Stimulated activated CD4-positive, alpha-beta T cell treated with anti-CD3 and anti-CD28 coated beads, Interleukin-4, amount 100 ng/mL, for 1 hour (primary cell): ENCODE results near the gene MAN1A1.

ENCODE experiments used
- DNase-seq: peaks from one replicate; pipeline ENCODE4 v3.0.0-alpha.2; 2020

MAN1A1 gene

DNA sequence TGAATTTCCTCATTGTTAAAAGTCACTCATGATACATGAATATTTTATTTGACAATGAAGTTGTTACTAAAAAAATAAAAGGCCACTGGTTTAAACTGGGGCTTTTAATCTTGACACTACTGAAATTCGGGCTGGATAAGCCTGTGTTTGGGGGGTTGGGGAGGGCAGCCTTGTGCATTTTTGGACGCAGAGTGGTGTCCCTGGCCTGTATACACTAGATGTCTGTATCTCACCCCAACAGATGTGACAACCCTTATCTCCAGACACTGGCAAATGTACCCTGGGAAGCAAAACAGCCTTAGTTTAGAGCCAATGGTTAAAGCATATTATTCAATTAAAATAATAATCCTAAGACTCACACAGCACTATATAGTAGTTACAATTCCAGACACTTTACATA lies 24.8 kb downstream of the MAN1A1 start:
- DNase-seq: no peak

DNA sequence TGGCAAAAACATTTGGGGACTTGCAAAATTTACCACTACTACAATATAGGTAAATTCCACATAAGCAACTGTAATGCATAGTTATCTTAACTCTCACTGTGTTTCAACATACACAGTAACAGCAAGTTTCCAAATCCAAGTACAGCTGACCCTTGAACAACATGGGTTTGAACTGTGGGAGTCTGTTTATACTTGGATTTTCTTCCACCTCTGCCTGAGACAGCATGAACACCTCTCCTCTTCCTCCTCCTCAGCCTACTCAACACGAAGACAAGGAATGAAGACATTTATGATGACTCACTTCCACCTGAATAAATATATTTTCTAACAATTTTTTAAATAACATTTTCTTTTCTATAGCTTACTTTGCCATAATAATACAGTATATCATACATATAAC lies 25.6 kb downstream of the MAN1A1 start:
- DNase-seq: no peak

DNA sequence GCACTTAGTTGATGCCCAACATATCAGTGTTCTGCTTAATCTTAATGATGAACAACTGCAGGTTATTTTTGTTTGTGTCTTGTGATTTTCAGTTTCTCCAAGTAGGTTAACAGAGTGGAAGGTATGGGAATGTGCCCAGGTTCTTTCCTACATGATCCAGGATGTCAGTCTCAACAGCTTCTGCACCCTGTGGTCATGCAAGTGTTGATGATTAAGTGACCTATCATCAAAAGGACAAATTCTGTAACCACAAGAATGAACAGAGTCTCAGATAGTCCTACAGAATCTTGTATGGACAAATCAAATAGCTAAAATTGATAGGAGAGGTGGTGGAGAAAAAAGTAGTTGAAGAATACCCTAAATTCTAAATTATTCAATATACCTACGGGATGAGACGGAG lies 26.1 kb downstream of the MAN1A1 start:
- no peak for DNase-seq

DNA sequence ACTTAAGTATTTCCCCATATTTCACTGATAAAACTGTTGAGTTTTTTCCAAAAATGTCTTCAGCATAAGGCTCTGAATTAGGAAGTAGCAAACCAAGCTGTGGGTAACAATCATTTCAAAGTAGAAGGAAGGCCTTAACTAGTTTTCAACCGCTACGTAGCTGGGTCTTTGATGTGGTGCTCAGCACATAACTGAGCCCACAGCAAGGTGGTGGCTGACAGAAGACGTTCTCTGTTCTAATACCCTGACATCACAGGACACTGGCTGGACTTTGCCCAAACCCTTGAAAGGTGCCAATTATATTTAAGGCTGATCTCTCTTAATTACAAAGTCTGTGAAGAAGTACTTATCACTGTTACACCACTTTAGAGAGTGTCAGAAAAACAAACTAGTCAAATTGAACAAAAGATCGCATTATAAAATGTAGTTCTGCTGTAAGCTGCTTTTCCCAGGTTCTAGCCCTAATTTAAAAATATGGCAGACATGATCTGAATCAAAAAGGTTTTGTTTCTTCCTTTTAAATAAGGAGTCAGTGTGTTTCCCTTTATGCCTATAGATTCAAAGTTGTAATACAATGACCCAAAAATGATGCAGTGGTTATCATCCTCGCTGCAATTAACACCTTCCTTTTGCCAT lies 26.7 kb downstream of the MAN1A1 start:
- DNase-seq: no peak

DNA sequence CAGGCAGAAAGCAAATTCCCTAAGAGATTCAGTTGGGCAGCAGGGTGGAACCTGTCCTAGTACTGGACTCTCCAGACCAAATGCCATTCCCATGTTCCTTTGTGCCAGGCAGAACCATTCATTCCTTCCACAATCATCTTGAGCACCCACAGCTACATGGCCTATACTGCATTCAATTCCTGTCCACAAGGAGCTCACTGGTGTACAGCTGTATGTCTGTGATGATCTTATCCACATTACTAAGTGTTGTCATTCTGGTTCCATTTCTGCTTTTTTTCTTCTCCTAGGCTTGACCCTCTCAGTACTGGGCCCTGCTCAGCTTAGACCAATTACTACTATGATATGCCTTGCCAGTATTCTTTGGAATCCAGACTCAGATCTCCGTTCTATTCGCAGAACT lies 27.5 kb downstream of the MAN1A1 start:
- DNase-seq: no peak

DNA sequence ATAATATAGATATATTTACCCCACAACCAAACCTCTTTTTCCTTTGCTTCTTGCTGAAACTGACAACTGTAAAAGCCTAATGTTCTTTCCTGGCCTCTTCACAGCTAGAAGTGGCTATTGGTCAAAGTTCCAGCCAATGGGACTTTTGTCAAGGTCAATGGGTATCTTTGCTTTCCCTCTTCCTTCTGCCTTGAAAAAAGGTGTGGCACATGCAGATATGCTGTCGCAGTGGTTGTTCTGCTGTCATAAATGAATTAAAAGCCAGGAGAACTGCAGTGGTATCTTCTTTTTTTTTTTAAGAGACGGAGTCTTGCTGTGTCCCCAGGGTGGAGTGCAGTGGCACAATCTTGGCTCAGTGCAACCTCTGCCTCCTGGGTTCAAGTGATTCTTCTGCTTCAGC lies 29.9 kb downstream of the MAN1A1 start:
- no peak for DNase-seq

DNA sequence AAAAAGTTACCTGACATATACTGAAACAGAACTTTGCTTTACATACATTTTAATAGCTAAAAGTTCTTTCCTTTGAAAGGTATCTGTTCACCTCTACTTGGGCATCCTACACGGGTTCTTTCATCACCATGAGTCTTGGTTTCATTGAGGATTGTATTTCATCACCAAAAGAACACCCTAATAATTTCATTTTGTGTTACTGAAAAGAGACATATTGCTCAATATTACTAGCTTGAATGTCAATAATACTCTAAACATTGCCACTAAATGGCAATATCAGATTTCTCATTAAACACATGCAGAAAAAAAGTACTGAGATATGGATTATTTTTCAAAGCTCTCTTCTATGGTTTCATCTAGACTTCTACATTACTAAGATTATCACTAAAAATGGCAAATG lies 30.8 kb downstream of the MAN1A1 start:
- no peak for DNase-seq

DNA sequence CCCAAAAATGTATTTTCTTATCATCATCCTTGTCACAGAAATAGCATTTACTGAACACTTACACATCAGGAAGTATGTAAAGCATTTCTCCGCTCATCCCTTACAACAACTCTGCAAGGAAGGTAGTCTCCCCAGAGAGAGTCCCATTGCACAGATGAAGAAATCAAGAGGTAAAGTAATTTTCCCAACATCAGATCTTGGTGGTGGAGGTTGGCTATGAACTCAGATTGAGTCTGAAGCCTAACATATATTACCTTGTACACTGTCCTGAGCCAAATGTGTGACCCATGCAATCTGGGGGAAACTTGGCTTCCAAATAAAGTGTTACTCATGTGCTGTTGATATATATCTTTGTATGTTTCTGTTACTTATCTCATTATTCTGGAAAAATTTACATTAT lies 31.4 kb downstream of the MAN1A1 start:
- DNase-seq: no peak

DNA sequence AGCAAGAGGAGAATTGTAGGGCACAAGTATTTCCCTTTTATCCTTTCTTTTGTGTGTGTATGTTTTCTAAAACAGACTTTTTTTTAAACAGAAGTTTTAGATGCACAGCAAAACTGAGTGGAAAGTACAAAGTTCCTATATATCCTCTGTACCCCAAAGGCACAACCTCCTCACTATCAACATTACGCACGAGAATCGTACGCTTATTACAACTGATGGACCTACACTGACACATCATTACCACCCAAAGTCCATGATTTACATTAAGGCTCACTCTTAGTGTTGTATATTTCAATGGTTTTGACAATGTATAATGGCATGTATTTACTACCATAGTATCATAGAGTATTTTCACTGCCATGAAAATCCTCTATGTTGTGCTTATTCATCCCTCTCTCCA lies 32.6 kb downstream of the MAN1A1 start:
- no peak for DNase-seq

DNA sequence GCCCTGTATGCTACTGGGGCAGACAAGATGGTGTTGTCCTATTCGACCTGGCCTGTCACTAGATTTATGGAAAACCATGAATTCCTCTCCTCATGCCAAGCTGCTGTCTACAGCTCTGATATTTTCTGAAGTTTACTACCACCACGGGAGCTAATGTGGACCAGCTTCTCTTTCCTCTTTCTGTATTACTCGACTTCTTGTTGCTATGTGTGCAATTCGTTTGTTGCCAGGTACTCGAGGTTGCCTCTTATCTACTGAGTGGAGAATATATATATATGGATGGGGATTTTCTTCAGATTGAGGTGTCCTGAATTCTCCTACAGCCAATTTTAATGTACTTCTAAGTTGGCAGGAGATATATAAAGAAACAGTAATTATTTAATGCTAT lies 34.7 kb downstream of the MAN1A1 start:
- DNase-seq: no peak

DNA sequence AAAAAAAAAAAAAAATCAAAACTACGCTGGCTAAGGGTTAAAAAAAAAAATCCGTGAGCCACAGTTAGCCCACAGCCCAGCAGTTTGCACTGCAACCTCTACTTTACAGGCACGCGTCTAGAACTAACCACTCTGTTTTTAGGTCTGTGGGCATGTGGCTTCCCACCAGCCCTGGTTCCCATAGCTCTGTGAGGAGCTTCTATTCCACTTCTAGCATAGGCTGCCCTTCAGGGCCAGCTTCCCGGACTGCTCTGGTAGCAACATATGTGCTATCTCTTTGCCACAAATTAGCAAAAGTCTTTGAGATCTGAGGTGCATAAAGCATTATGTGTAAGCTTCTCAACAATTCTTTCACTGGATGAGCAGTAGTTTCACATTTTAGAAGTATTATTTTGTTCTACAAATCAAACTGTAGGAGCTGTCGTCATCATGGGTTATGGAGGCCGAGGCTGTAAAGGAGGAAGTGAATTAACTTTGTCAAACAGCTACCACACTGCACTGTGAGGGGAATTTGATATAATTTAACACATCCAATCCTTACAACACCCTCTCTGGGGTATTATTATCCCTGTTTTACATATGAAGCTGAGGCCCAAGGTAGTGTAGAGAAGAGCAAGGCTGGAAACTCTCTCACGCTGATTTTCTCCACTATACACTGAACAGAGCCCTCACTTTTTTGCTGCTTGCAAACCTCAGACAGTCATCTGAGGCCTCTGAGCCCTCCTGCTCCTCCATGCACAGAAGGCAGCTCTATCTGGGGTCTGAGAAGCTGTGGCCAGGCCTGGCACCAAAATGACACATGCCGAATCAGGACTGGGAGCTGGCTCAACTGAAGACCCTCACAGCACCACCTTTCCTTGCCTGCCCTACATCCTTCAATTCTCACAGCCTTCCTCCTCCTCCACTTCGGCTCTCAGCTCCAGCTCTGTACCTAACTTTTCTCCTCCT lies 35.4 kb downstream of the MAN1A1 start:
- no peak for DNase-seq

DNA sequence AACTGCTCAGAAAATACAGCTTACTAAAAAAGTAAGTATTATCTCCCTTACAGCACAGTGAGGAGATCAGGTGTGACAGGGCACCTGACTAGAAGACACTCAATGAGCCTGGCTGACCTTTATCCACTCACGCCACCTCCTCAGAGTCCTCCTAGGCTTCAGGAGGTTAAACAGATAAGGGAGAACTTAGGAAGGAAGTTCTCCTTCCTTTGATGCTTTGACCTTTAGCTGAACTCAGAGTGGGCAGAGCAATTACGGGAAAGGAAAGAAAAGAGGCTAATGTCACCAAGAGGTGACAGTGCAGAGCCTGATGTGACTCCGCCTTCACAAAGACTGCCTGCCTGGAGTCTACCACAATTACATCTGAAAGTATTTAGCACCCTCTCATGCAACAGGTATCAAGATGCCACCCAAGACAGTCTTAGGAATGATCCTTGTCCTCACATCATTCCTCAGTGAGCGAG lies 36.7 kb downstream of the MAN1A1 start:
- DNase-seq: no peak

DNA sequence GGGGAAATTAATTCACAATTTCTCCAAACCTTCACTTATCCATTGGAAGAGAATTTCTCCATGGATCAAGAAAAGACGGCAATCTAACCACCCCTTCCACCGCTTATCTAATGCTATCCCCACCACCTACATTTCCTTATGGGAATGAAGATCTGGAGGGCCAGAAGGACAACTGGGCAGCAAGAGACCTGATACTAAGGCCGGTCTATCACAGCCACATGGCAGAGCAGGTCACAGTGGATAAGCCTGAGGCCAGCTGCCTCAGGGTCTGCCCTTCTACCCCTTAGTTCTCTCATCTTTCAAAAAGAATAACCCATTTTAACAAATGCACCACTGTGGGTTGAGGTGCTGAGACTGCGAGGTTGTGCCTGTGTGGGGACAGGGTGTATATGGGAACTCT lies 37.1 kb downstream of the MAN1A1 start:
- DNase-seq: no peak

DNA sequence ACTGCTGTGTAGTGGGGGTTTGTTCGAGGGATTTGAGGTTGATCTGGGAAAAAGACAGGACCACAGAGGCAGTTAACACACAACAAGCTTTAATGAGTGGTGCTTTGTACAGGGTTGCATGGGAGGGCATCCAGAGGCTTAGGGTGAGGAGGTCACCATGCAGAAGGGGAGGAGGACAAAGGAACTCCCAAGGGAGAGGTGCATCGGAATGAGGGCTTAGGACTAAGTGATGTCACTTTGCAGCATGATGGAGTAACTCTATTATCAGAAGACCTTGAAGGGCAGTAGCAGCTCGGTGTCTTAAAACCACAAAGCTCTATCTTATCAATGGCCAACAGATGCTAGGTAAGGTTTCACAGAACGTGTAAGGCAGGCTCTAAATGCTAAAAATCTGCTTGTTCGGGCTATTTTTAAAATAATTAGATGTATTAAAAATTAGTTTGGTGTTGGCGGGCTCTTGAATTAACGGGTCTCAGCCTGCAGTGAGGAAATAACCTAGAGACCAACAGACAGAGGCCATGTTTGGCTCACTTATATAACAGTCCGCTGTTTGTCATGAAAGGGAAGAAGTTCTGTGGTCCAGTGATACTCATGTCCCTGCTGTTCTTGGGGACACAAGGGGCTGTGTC lies 37.9 kb downstream of the MAN1A1 start:
- no peak for DNase-seq

DNA sequence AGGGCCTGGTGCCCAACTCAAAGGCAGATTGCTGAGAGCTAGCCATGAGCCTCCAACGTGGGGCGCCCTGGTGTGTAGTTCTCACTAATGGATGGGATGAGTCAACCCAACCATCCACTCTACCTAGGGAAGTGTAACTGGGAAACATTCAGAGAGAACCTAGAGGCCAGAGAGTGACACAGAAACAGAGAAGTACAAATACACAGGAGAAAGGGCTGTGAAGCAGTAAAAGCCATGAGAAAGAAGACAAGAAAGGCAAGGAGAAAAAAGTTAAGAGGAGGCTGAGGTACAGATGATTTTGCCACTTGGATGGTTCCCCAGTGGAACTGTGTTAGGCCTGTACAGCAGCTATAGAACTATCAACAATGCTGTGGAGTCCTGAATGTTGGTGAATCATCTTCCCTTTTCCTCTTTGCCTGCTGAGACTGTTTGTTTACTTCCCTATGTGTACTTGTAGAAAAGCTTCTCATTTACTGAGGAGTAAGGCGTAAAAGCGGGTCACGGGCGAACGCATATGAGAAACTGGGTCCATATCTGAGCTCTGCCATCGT lies 39.0 kb downstream of the MAN1A1 start:
- DNase-seq: no peak

DNA sequence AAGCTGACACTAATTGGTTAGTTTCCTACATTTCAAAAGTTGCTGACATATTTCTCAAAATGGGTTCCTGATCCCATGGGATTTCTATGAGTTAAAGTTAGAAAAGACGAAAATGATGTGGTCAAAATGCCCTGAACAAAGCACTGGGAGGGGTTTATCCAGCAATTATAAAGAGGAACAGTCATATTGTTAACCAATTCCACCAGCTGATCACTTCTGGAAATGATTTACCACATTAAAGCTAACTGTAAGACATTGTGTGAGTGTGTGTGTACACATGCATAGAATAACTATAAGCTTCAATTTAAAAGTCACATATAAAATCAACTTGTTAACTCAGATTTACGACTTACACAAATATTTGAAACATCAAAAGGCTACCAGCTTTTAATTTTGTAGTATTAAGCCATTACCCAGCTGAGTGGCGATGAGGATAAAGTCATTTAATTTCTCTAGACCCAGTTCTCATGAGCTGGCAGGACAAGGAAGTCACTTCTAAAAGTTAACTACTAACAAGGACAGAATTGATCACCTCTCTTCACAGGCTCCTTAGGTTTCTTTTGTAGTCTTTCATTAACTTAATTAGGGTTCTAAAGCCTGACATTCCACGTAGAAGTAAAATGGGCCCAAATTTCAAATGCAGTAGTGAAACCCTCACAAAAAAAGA lies 40.4 kb downstream of the MAN1A1 start:
- DNase-seq: no peak

DNA sequence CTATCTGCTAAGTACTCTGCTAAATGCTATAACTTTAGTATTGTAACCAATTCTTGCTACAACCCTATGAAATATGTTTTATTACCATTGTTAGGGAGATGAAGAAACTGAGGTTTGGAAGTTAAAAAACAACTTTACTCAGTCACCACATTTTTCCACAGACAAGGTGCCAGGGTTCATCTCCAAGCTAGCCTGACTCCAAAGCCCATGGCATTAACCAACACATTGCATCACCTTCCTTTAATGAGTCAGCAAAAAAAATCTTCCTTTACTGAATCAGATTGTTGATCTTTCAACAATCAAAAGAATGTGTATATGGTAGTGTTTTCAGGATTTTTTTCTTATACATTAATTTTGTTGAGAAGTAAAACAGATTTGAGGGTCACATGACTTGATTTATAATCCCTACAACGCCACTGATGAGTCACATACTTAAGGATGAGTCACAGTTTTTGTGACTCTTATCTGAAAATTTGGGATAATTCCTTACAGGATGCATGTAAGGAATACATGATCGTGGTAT lies 41.5 kb downstream of the MAN1A1 start:
- no peak for DNase-seq

DNA sequence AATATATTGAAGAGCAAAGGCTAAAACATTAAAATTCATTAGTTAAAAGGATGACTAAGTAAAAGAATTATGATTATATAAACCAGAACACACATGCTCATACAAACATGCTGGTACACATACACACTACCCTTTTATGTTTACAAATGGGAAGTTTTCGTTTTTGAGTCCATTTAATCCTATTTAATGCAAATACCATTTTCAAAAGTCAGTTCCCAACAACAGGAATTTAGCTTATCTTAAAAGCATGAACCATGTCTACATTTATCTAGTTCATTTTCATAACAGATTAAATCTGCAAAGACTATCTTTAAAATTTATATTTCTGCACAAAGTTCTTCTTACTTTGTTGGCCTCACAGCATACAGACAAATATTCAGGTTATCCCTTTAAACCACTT lies 42.5 kb downstream of the MAN1A1 start:
- no peak for DNase-seq

DNA sequence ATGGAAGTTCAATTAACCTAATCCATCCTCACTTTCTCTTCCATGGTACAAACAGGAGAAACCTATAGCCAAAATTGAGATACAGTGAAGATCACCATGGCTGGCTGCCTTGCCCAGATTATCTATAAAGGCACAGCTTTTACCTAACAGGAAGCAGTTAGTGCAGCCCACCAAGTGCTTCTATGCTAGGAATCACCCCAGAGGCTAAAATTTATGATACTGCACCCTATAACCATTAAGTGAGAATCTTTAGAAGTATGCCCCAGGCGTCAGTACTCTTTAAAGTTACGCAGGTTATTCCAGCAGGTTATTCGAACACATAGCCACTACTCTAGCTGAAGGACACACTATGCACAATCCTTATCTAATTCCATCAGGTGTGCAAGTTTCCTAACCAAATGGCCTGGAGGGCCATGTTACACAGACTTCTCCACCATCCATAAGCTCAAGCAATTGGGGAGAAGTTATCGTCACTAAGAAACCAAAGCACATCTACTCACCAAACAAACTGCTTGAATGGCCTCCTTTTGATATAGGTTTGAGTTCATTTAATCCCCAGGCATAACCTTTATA lies 43.1 kb downstream of the MAN1A1 start:
- no peak for DNase-seq

DNA sequence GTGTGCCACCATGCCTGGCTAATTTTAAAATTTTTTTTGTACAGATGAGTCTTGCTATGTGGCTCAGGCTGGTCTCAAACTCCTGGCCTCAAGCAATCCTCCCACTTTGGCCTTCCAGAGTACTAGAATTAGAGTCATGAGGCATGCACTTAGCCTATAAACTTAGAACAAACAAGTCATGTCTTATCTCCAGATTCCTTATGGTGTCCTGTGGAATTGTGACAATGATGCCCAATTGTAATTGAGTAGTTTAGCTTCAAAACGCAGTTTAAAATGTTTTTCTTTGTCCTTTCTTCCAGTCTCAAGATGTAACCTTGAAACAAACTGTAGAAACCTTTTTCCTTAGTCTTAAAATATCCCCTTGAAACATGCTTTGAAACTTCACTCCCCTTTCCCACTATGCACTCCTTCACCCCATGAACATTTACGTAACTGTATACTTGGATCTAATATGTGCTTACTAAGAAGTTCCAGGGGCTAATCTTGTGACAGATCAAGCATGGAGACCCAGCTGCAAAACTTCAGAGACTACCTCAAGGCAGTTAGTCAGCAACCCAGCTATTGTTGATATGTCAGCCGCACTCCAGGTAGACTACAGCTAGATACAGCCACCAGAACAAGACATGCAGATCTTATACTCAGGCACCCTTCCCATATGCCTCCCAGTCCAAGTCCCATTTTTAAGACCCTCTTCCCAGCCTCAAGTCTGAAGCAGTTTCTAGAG lies 46.2 kb downstream of the MAN1A1 start:
- DNase-seq: no peak

DNA sequence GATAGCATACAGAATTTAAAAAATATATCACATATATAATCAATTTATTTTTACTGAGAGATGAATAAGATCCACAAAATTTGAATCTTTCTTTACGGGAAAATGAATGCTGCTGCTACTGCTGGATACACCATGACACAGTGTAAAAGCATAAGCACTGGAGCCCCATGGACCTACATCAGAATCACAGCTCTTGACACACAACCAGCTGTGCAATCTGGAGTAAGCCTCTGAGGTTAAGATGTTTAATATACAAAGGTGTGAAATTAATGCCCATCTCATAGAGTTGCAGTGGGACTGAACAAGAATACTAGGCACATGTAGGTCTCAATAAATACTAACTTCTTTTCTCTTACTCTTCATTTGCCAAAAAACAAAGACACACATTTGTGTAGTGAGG lies 48.1 kb downstream of the MAN1A1 start:
- no peak for DNase-seq

DNA sequence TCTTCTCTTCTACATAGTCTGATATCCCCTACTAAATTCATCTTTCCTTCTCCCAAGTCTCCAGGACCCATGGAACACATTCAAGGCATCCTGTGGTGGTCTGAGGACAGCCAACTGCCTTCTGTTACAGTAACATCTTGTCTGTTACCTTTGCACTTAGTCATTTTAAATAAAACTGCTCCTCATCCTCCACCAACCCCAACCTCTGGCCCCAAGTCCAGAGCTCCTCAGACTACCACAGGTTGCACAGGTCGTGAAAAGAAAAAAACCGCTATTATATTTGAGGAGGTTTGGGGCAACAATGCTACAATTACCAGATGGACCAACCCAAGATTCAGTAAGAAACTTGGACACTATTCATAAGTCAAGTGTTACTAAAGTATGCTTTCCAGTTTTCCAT lies 49.9 kb downstream of the MAN1A1 start:
- no peak for DNase-seq
